HEK293 (cell line): ENCODE measurements around the gene SMIM22.

Source experiments
- CTCF ChIA-PET: fragments of 350-600 bp; formaldehyde crosslinking; extraction: SDS; loops from one replicate; lab custom pipeline; 2021; ENCODE audit warnings: antibody characterized with exemption; lab: Yijun Ruan, JAX
- POLR2A ChIA-PET: fragments of 300-600 bp; formaldehyde crosslinking; extraction: SDS; loops from one replicate; lab custom pipeline; 2020; ENCODE audit warnings: antibody characterized with exemption, inconsistent platforms; lab: Yijun Ruan, JAX
- H3K27ac ChIP-seq: fragments of 200-500 bp; sonication (Bioruptor generic); 2 replicates; pipeline ENCODE4 v1.5.1; 2014; ENCODE audit warnings: low read depth, low read length, control low read depth, inconsistent platforms; ENCODE audit errors: extremely low read depth
- H3K36me3 ChIP-seq, 2 experiments: fragments of 200-500 bp in 1 of 2; sonication (Bioruptor generic) in 1 of 2; 1 replicate in 1 of 2; 2 replicates in 1 of 2; pipeline ENCODE4 v1.5.1; 2014 to 2017; ENCODE audit warnings: inconsistent platforms in 2 of 2, low read length in 2 of 2; ENCODE audit not compliant: control insufficient read depth in 2 of 2, insufficient read depth in 1 of 2
- H3K4me1 ChIP-seq: fragments of 200-500 bp; sonication (Bioruptor generic); 2 replicates; pipeline ENCODE4 v1.5.1; 2014; ENCODE audit warnings: mild to moderate bottlenecking, low read length, inconsistent platforms; ENCODE audit not compliant: control insufficient read depth, insufficient read depth
- H3K4me3 ChIP-seq: 2 replicates; pipeline ENCODE4 v1.5.1; 2011; ENCODE audit warnings: low read depth, mild to moderate bottlenecking, control low read depth, low read length, moderate library complexity
- H3K9me3 ChIP-seq: fragments of 200-500 bp; sonication (Bioruptor generic); 2 replicates; pipeline ENCODE4 v1.5.1; 2014; ENCODE audit warnings: low read depth, low read length, inconsistent platforms; ENCODE audit not compliant: control insufficient read depth, insufficient read depth
- GLI2 ChIP-seq: fragments of 450-650 bp; formaldehyde crosslinking; IDR thresholded peaks from 2 replicates; pipeline ENCODE4; 2017; ENCODE audit warnings: missing biosample characterization, missing genetic modification characterization, low read depth, borderline replicate concordance
- KLF9 ChIP-seq: fragments of 450-650 bp; formaldehyde crosslinking; IDR thresholded peaks from 2 replicates; pipeline ENCODE4 v1.5.1; 2016; ENCODE audit warnings: missing biosample characterization, missing genetic modification characterization, low read depth
- TCF7L2 ChIP-seq: IDR thresholded peaks from 2 replicates; pipeline ENCODE4 v1.6.1; 2011; ENCODE audit warnings: low read depth, mild to moderate bottlenecking, inconsistent platforms, low read length, moderate library complexity, borderline replicate concordance
- ZBTB17 ChIP-seq: fragments of 450-650 bp; formaldehyde crosslinking; IDR thresholded peaks from 2 replicates; pipeline ENCODE4 v1.5.1; 2016; ENCODE audit warnings: missing biosample characterization, missing genetic modification characterization
- ZFP41 ChIP-seq: fragments of 450-650 bp; formaldehyde crosslinking; IDR thresholded peaks from 2 replicates; pipeline ENCODE4 v1.5.1; 2016; ENCODE audit warnings: missing biosample characterization, missing genetic modification characterization, borderline replicate concordance
- ZNF133 ChIP-seq: fragments of 450-650 bp; formaldehyde crosslinking; IDR thresholded peaks from 2 replicates; pipeline ENCODE4 v1.5.1; 2016; ENCODE audit warnings: missing biosample characterization, missing genetic modification characterization
- ZNF16 ChIP-seq: fragments of 450-650 bp; formaldehyde crosslinking; IDR thresholded peaks from 2 replicates; pipeline ENCODE4 v1.5.1; 2016; ENCODE audit warnings: low read depth, missing biosample characterization, missing genetic modification characterization
- ZNF248 ChIP-seq: fragments of 450-650 bp; formaldehyde crosslinking; IDR thresholded peaks from 2 replicates; pipeline ENCODE4 v1.5.1; 2017; ENCODE audit warnings: missing biosample characterization, missing genetic modification characterization
- ZNF335 ChIP-seq: fragments of 450-650 bp; formaldehyde crosslinking; conservative IDR thresholded peaks from 2 replicates; pipeline ENCODE4 v1.5.1; 2016; ENCODE audit warnings: missing biosample characterization, missing genetic modification characterization
- ZNF341 ChIP-seq: fragments of 450-650 bp; formaldehyde crosslinking; IDR thresholded peaks from 2 replicates; pipeline ENCODE4; 2016; ENCODE audit warnings: low read depth, missing biosample characterization, missing genetic modification characterization
- ZNF366 ChIP-seq: fragments of 450-650 bp; formaldehyde crosslinking; conservative IDR thresholded peaks from 2 replicates; pipeline ENCODE4 v1.5.1; 2016; ENCODE audit warnings: missing biosample characterization, missing genetic modification characterization
- ZNF37A ChIP-seq: fragments of 450-650 bp; IDR thresholded peaks from 2 replicates; pipeline ENCODE4 v1.5.1; 2018; ENCODE audit warnings: missing biosample characterization, missing genetic modification characterization
- ZNF558 ChIP-seq: fragments of 450-650 bp; formaldehyde crosslinking; IDR thresholded peaks from 2 replicates; pipeline ENCODE4 v1.5.1; 2016; ENCODE audit warnings: missing biosample characterization, missing genetic modification characterization
- ZNF600 ChIP-seq: fragments of 450-650 bp; formaldehyde crosslinking; IDR thresholded peaks from 2 replicates; pipeline ENCODE4 v1.5.1; 2016; ENCODE audit warnings: missing biosample characterization, missing genetic modification characterization
- ZNF624 ChIP-seq: fragments of 450-650 bp; formaldehyde crosslinking; IDR thresholded peaks from 2 replicates; pipeline ENCODE4 v1.5.1; 2017; ENCODE audit warnings: missing biosample characterization, missing genetic modification characterization
- ZNF658 ChIP-seq: fragments of 450-650 bp; formaldehyde crosslinking; IDR thresholded peaks from 2 replicates; pipeline ENCODE4; 2016; ENCODE audit warnings: missing biosample characterization, missing genetic modification characterization
- ZNF768 ChIP-seq: fragments of 450-650 bp; formaldehyde crosslinking; IDR thresholded peaks from 2 replicates; pipeline ENCODE4 v1.5.1; 2018; ENCODE audit warnings: missing biosample characterization, mild to moderate bottlenecking, missing genetic modification characterization
- TF ChIP-seq, protein P1 (sequence below): fragments of 450-650 bp; formaldehyde crosslinking; IDR thresholded peaks from 2 replicates; pipeline ENCODE4 v1.5.1; 2017; ENCODE audit warnings: missing biosample characterization, missing genetic modification characterization
- TF ChIP-seq, protein P2 (sequence below): fragments of 450-650 bp; formaldehyde crosslinking; IDR thresholded peaks from 2 replicates; pipeline ENCODE4 v1.5.1; 2016; ENCODE audit warnings: missing biosample characterization, missing genetic modification characterization
- TF ChIP-seq, protein P3 (sequence below): fragments of 450-650 bp; formaldehyde crosslinking; IDR thresholded peaks from 2 replicates; pipeline ENCODE4 v1.5.1; 2016; ENCODE audit warnings: missing biosample characterization, missing genetic modification characterization

SMIM22 gene

GRCh38 chr16:4750896-4751295, 44.3 kb upstream of the SMIM22 start:
- Histone ChIP-seq H3K4me3 (no peak overlapping the region), H3K9me3 (no peaks in the 10 kb centered on the region), H3K4me1 (no peaks in the 10 kb centered on the region), H3K27ac (no peak overlapping the region), H3K36me3 (peaks cover 12 to 60% of the 10 kb centered on the region in 2 experiments)
- CTCF ChIA-PET: no interaction called here
- TF ChIP-seq KLF9: no peak
- no peak for TF ChIP-seq ZNF335
- TF ChIP-seq, protein P1, sequence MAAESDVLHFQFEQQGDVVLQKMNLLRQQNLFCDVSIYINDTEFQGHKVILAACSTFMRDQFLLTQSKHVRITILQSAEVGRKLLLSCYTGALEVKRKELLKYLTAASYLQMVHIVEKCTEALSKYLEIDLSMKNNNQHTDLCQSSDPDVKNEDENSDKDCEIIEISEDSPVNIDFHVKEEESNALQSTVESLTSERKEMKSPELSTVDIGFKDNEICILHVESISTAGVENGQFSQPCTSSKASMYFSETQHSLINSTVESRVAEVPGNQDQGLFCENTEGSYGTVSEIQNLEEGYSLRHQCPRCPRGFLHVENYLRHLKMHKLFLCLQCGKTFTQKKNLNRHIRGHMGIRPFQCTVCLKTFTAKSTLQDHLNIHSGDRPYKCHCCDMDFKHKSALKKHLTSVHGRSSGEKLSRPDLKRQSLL (tag by site-specific recombination): no peak
- no peak for TF ChIP-seq TCF7L2
- no peak for TF ChIP-seq ZNF658 (tag by site-specific recombination)
- TF ChIP-seq ZFP41 (tag by site-specific recombination): no peak
- no peak for TF ChIP-seq ZNF37A (tag by site-specific recombination)
- no peak for TF ChIP-seq ZNF248 (tag by site-specific recombination)
- no peak for TF ChIP-seq ZNF624
- TF ChIP-seq, protein P2, sequence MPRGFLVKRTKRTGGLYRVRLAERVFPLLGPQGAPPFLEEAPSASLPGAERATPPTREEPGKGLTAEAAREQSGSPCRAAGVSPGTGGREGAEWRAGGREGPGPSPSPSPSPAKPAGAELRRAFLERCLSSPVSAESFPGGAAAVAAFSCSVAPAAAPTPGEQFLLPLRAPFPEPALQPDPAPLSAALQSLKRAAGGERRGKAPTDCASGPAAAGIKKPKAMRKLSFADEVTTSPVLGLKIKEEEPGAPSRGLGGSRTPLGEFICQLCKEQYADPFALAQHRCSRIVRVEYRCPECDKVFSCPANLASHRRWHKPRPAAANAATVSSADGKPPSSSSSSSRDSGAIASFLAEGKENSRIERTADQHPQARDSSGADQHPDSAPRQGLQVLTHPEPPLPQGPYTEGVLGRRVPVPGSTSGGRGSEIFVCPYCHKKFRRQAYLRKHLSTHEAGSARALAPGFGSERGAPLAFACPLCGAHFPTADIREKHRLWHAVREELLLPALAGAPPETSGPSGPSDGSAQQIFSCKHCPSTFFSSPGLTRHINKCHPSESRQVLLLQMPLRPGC (tag by site-specific recombination): no peak
- no peak for TF ChIP-seq ZNF600 (tag by site-specific recombination)
- no peak for TF ChIP-seq ZNF341
- no peak for TF ChIP-seq ZNF558 (tag by site-specific recombination)
- no peak for TF ChIP-seq ZNF768 (tag by site-specific recombination)
- TF ChIP-seq, protein P3, sequence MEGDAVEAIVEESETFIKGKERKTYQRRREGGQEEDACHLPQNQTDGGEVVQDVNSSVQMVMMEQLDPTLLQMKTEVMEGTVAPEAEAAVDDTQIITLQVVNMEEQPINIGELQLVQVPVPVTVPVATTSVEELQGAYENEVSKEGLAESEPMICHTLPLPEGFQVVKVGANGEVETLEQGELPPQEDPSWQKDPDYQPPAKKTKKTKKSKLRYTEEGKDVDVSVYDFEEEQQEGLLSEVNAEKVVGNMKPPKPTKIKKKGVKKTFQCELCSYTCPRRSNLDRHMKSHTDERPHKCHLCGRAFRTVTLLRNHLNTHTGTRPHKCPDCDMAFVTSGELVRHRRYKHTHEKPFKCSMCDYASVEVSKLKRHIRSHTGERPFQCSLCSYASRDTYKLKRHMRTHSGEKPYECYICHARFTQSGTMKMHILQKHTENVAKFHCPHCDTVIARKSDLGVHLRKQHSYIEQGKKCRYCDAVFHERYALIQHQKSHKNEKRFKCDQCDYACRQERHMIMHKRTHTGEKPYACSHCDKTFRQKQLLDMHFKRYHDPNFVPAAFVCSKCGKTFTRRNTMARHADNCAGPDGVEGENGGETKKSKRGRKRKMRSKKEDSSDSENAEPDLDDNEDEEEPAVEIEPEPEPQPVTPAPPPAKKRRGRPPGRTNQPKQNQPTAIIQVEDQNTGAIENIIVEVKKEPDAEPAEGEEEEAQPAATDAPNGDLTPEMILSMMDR (tag by site-specific recombination): no peak
- no peak for TF ChIP-seq ZNF16 (tag by site-specific recombination)
- no peak for TF ChIP-seq ZBTB17 (tag by site-specific recombination)
- POLR2A ChIA-PET: no interaction called here

GRCh38 chr16:4752351-4753100, 42.6 kb upstream of the SMIM22 start:
- H3K27ac ChIP-seq: no peak overlapping the region
- ChIA-PET CTCF (no interaction called here), POLR2A (interaction anchor here (1.3 kb wide), 1 partner anchor 16 kb away, joined by 3 read pairs; no protein-coding TSS in a partner anchor)
- no peaks in the 10 kb centered on the region for H3K4me1 ChIP-seq
- H3K4me3 ChIP-seq: no peak overlapping the region
- H3K9me3 ChIP-seq: no peaks in the 10 kb centered on the region
- peaks cover 28 to 72% of the 10 kb centered on the region in 2 experiments for H3K36me3 ChIP-seq
- TF ChIP-seq GLI2 (no peak), ZNF133 (no peak), ZNF366 (no peak)
